ENCODE measurements around the gene ETV6.

DNA sequence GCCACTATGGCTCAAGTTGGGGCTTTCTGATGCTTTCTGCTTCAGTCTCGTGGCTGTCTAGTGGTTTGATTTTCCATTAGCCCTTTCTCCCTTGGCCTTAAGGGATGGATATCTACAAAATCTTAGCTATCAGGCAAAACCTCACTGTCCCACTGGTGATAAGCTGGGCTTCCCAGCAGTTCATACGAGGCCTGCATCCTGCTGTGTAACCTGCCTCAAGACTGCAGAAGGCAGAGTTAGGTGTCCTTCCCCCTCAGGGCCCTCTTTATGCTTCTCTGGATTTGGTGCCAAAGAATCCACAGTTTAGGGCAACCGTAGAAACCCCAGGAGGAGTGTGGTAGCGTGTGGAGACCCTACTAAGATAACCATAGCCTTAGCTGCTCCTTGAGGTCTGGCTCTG lies 38.9 kb downstream of the ETV6 start:
- no peak for TF ChIP-seq POLR2A (IDR thresholded peaks at IDR 0.05)
- TF ChIP-seq, protein P1, sequence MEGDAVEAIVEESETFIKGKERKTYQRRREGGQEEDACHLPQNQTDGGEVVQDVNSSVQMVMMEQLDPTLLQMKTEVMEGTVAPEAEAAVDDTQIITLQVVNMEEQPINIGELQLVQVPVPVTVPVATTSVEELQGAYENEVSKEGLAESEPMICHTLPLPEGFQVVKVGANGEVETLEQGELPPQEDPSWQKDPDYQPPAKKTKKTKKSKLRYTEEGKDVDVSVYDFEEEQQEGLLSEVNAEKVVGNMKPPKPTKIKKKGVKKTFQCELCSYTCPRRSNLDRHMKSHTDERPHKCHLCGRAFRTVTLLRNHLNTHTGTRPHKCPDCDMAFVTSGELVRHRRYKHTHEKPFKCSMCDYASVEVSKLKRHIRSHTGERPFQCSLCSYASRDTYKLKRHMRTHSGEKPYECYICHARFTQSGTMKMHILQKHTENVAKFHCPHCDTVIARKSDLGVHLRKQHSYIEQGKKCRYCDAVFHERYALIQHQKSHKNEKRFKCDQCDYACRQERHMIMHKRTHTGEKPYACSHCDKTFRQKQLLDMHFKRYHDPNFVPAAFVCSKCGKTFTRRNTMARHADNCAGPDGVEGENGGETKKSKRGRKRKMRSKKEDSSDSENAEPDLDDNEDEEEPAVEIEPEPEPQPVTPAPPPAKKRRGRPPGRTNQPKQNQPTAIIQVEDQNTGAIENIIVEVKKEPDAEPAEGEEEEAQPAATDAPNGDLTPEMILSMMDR (IDR thresholded peaks at IDR 0.05) = no peak
